ENCODE results near the gene NLRC5.

DNA sequence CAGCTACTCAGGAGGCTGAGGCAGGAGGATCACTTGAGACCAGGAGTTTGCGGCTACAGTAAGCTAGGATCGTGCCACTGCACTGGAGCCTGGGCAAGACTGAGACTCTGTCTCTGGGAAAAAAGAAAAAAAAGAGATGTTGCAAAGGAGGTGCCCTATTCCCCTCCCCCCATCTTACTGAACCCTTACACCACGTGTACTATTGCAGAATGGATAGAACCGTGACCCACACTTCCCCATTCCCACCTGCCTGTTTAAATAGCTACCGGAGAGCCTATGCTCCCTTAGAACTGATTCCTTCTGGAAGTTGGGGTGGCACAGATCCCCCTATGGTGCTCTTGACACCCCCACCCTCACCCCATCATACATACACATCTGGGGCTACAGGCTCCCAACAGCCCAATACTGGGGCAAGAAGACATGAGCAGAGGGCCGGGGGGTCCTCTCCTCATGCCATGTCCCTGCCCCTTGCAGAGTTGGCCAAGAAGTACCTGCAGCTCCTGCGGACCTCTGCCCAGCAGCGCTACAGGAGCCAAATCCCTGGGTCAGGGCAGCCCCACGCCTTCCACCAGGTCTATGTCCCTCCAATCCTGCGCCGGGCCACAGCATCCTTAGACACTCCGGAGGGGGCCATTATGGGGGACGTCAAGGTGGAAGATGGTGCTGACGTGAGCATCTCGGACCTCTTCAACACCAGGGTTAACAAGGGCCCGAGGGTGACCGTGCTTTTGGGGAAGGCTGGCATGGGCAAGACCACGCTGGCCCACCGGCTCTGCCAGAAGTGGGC lies 35.7 kb downstream of the NLRC5 start:
- TF ChIP-seq, protein P1, sequence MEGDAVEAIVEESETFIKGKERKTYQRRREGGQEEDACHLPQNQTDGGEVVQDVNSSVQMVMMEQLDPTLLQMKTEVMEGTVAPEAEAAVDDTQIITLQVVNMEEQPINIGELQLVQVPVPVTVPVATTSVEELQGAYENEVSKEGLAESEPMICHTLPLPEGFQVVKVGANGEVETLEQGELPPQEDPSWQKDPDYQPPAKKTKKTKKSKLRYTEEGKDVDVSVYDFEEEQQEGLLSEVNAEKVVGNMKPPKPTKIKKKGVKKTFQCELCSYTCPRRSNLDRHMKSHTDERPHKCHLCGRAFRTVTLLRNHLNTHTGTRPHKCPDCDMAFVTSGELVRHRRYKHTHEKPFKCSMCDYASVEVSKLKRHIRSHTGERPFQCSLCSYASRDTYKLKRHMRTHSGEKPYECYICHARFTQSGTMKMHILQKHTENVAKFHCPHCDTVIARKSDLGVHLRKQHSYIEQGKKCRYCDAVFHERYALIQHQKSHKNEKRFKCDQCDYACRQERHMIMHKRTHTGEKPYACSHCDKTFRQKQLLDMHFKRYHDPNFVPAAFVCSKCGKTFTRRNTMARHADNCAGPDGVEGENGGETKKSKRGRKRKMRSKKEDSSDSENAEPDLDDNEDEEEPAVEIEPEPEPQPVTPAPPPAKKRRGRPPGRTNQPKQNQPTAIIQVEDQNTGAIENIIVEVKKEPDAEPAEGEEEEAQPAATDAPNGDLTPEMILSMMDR (IDR thresholded peaks at IDR 0.05; ENCODE audit: insufficient read depth, low read length, poor library complexity, severe bottlenecking) = no peak
- TF ChIP-seq EZH2phosphoT487 (conservative IDR thresholded peaks at IDR 0.05; ENCODE audit: low read length) = no peak
